Gastrocnemius medialis (tissue), 4 donors: ENCODE results near the gene DGKE.

Experiments
- CTCF ChIP-seq, 5 experiments: fragments of 450-650 bp in 3 of 5; fragments of 200-600 bp in 2 of 5; sonication (generic) in 2 of 5; IDR thresholded peaks in 4 of 5; conservative IDR thresholded peaks in 1 of 5; 1 replicate in 4 of 5; 2 replicates in 1 of 5; pipeline ENCODE4 v1.5.1; 2016 to 2019; ENCODE audit warnings: antibody characterized with exemption in 5 of 5, mild to moderate bottlenecking in 3 of 5, moderate library complexity in 3 of 5
- POLR2A ChIP-seq, 2 donors: fragments of 450-650 bp; IDR thresholded peaks; one replicate each; pipeline ENCODE4 v1.6.1; 2017; ENCODE audit warnings: antibody characterized with exemption in 2 of 2, mild to moderate bottlenecking in 2 of 2, moderate library complexity in 2 of 2

DNA sequence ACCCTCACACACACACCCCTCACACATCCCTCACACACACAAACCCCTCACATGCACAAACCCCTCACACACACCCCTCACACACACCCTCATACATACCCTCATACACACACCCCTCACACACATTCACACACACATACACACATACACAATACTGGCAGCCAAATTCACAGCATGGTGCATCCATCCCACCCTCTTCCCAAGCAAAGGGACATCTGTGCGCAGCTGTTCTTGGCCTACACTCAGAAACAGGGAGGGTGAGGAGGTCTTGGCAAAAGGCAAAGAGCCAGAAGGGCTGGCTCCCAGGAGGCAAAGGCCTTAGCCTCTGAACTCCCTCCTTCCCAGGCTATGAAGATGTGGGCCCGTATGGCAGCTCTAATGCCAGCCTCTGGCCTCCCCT lies 23.6 kb upstream of the DGKE start:
- no peak for TF ChIP-seq CTCF (IDR thresholded peaks at IDR 0.05 in 4 of 5, conservative IDR thresholded peaks at IDR 0.05 in 1 of 5)
- TF ChIP-seq POLR2A (IDR thresholded peaks at IDR 0.05): no peak
